ENCODE data around the gene PLAC1. TPM values are rescaled to one million over a fixed set of nuclear protein-coding genes. Genes with fewer than 3 reads are reported as not detected.
A peak's percentile ranks its signal among the peaks of the same experiment; 100 is the strongest.

The PLAC1 gene
- total RNA-seq, 1 donor: 0.09 TPM

GRCh38 chrX:134660627-134661026 is 2.4 kb upstream of the PLAC1 start:
- no peak overlapping the region for H3K4me3 ChIP-seq (ENCODE audit: low read depth, low read length)
- no peak for DNase-seq (ENCODE audit: low read depth)
- no peak for TF ChIP-seq CTCF (IDR thresholded peaks at IDR 0.05; ENCODE audit: insufficient read depth, low read length)

- H3K4me3 ChIP-seq (ENCODE audit: low read depth, low read length): no peak overlapping the region
- no peak for DNase-seq (ENCODE audit: low read depth)
- TF ChIP-seq CTCF (IDR thresholded peaks at IDR 0.05; ENCODE audit: insufficient read depth, low read length): no peak
Measured at GRCh38 chrX:134659761-134660160, 1.5 kb upstream of the PLAC1 start.

GRCh38 chrX:134658760-134659023 is 421 bp upstream of the PLAC1 start:
- no peak for DNase-seq (ENCODE audit: low read depth)
- TF ChIP-seq CTCF (IDR thresholded peaks at IDR 0.05; ENCODE audit: insufficient read depth, low read length): no peak
- H3K4me3 ChIP-seq (ENCODE audit: low read depth, low read length): no peak overlapping the region

- H3K4me3 ChIP-seq (ENCODE audit: low read depth, low read length): no peak overlapping the region
- no peak for TF ChIP-seq CTCF (IDR thresholded peaks at IDR 0.05; ENCODE audit: insufficient read depth, low read length)
- DNase-seq (ENCODE audit: low read depth): no peak
Measured at GRCh38 chrX:134654398-134655012, 3.8 kb downstream of the PLAC1 start.

- H3K4me3 ChIP-seq (ENCODE audit: low read depth, low read length): no peak overlapping the region
- TF ChIP-seq CTCF (IDR thresholded peaks at IDR 0.05; ENCODE audit: insufficient read depth, low read length): no peak
- peak; percentile 24 for DNase-seq (ENCODE audit: low read depth)
Measured at GRCh38 chrX:134653835-134654234, 4.4 kb downstream of the PLAC1 start.

- H3K4me3 ChIP-seq (ENCODE audit: low read depth, low read length): no peak overlapping the region
- no peak for TF ChIP-seq CTCF (IDR thresholded peaks at IDR 0.05; ENCODE audit: insufficient read depth, low read length)
- no peak for DNase-seq (ENCODE audit: low read depth)
Measured at GRCh38 chrX:134650701-134651100, 7.6 kb downstream of the PLAC1 start.

- no peak for DNase-seq (ENCODE audit: low read depth)
- H3K4me3 ChIP-seq (ENCODE audit: low read depth, low read length): no peak overlapping the region
- no peak for TF ChIP-seq CTCF (IDR thresholded peaks at IDR 0.05; ENCODE audit: insufficient read depth, low read length)
Measured at GRCh38 chrX:134649770-134650169, 8.5 kb downstream of the PLAC1 start.

Data from fibroblast of the aortic adventitia (primary cell).